Ectodermal cell (in vitro differentiated cells): ENCODE measurements around the gene FGF1.

ENCODE experiments used
- H3K27ac ChIP-seq: 2 replicates; pipeline ENCODE4 v1.7.0; 2013; ENCODE audit warnings: mild to moderate bottlenecking, low read depth, low read length; ENCODE audit not compliant: insufficient read depth, poor library complexity, severe bottlenecking
- H3K27me3 ChIP-seq: 2 replicates; pipeline ENCODE4 v1.7.0; 2013; ENCODE audit warnings: mild to moderate bottlenecking, low read length; ENCODE audit not compliant: insufficient read depth, control insufficient read depth, poor library complexity, severe bottlenecking
- H3K36me3 ChIP-seq: one replicate; pipeline ENCODE4 v1.7.0; 2013; ENCODE audit warnings: low read length; ENCODE audit not compliant: control insufficient read depth, insufficient read depth
- H3K4me1 ChIP-seq: one replicate; pipeline ENCODE4 v1.7.0; 2013; ENCODE audit warnings: low read length; ENCODE audit not compliant: control insufficient read depth, insufficient read depth
- H3K4me3 ChIP-seq: 2 replicates; pipeline ENCODE4 v1.7.0; 2013; ENCODE audit warnings: low read depth, low read length, control low read depth; ENCODE audit not compliant: insufficient read depth
- H3K9me3 ChIP-seq: 2 replicates; pipeline ENCODE4 v1.7.0; 2013; ENCODE audit warnings: mild to moderate bottlenecking, low read length, moderate library complexity; ENCODE audit not compliant: control insufficient read depth
- WGBS, 2 experiments: methylation state at CpG; one replicate each; pipeline ENCODE4 v1.1.7; 2013; ENCODE audit warnings: missing lambda C conversion rate in 2 of 2; 5-methylcytosine and 5-hydroxymethylcytosine counted together

Gene FGF1

DNA sequence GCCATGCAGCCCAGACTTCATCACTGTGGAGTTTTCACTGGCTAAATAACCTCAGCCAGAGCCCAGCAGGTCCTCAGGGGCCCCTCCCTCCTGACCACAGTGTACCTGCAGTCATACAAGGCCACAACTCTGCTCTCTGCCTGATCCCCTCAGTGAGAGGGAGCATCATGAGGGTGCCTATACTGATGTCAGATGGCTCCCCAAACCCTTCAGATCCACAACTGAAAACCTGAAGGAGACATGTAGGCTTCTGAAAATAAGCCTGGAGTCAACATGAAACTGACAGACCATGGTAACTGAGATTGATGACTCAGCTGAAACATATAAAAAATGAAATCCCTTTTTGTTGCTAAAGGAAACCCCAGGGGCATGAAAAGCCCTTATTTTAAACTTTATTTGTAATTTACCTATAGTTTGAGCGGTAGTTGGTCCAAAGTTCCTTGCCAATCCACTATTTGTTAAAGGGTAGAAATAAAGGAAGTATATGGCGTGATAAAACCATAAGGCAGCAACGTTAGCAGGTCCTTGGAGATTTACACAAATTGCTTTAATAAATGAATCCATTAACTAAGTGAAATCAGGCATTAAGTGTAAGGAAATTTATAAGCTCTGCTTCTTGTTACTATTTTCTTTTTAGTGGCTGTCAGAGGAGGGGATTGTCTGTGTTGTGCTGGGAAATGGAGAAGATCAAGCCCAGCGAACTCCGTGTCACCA is 68.3 kb downstream of the FGF1 start:
- H3K4me3 ChIP-seq = no peak overlapping the region
- no peaks in the 10 kb centered on the region for H3K4me1 ChIP-seq
- no peaks in the 10 kb centered on the region for H3K27me3 ChIP-seq
- no peaks in the 10 kb centered on the region for H3K9me3 ChIP-seq
- no peaks in the 10 kb centered on the region for H3K36me3 ChIP-seq
- 98% methylated on average over 5 of the region's 5 CpGs for WGBS, 2 experiments
- no peak overlapping the region for H3K27ac ChIP-seq

DNA sequence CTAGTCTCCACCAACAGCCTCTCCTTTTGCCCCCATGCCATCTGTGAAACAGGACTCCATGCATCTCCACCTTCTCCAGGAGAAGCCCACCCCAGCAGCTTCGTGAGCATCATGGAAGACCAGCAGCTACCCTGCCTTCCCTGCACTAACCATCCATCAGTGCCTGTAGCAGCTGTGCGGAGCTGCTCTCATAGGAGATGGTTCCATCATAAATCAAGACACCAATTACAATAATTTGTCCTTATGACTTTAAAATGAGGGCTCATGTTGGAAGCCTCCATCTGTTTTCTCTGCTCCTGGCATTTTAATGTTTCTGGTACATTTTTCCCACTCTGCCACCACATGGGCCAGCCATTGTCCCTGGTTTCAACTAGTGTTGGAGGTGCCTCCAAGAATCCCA is 69.9 kb downstream of the FGF1 start:
- WGBS, 2 experiments = 94 to 95% methylated on average over 2 of the region's 2 CpGs
- Histone ChIP-seq H3K4me1 (no peaks in the 10 kb centered on the region), H3K36me3 (no peaks in the 10 kb centered on the region), H3K9me3 (no peaks in the 10 kb centered on the region), H3K4me3 (no peak overlapping the region), H3K27me3 (no peaks in the 10 kb centered on the region), H3K27ac (no peak overlapping the region)

DNA sequence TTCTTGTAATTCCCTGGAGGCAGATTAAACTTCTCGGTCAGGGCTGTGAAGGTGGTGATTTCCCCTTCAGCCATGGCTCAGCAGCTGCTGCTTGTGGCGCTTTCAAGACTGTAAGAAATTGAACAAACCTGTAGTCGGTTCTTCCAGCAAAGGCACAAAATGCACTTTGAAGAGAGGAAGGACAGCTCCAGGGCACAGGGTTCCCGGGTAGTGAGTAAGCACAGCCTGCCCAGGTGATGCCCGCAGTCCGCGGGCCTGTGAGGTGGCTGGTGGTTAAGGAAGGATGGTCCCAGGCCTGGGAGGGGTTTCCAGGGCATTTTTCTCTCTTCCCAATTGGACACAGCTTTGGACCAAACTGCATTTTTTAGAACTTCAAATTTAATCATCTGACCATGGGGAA is 71.8 kb downstream of the FGF1 start:
- H3K27ac ChIP-seq = no peak overlapping the region
- H3K4me1 ChIP-seq = no peaks in the 10 kb centered on the region
- no peaks in the 10 kb centered on the region for H3K27me3 ChIP-seq
- 88 to 91% methylated on average over 7 of the region's 7 CpGs for WGBS, 2 experiments
- H3K9me3 ChIP-seq = no peaks in the 10 kb centered on the region
- no peaks in the 10 kb centered on the region for H3K36me3 ChIP-seq
- no peak overlapping the region for H3K4me3 ChIP-seq

DNA sequence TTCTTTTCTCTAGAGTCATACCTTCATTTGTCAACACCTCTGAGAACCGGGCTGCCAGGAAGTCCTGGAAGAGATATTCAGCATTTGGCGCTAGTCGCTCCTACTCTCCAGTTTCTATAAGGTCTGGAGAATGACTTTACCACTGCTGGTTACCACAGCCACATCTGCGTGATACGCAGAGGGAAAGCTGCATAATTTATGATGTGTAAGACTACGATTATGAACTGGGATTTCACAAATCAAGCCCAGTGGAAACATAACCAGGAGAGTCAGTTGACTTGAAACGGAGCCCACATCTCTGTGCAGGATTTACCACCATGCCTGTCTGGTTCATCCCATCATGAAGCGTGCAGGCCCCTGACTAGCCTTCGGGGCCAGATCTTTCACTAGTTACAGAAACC is 72.6 kb downstream of the FGF1 start:
- H3K9me3 ChIP-seq = no peaks in the 10 kb centered on the region
- no peaks in the 10 kb centered on the region for H3K36me3 ChIP-seq
- no peak overlapping the region for H3K4me3 ChIP-seq
- no peaks in the 10 kb centered on the region for H3K27me3 ChIP-seq
- H3K4me1 ChIP-seq = no peaks in the 10 kb centered on the region
- WGBS, 2 experiments = 93 to 94% methylated on average over 9 of the region's 9 CpGs
- no peak overlapping the region for H3K27ac ChIP-seq

DNA sequence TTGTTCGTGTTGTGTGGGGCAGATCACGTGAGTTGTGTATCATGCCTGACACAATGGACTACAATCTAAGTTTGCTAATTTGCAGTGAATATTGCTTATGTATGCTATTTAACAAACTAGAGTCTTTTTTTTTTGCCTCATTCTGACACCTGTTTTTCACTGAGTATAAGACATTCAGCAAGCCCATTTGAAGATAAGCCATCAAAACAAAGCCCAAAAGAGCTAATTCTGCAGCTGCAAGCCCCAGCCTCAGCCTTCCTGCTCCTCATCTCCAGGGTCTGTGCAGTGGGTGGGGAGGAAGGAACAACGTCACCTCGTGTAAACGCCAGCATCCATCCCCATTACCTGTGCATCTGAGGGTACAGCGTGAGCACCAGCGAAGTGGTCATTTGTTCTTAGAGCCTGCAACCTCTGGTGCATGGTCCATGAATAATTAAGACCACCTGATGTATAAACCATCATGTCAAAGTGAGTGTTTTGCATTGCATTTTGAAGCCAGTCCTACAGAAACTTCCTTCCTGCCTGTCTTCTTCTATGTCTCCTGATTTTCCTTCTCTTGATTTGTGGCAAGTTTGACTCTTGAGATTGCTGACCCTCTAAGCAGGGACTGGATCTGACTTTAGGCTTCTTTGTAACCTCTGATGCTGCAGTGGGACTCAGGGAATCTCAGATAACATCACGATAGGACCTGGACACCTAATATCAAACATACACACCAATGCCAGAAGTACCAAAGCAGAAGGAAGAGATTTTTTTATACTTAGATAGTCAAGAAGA is 73.2 kb downstream of the FGF1 start:
- Histone ChIP-seq H3K27me3 (no peaks in the 10 kb centered on the region), H3K4me1 (no peaks in the 10 kb centered on the region), H3K4me3 (no peak overlapping the region), H3K9me3 (no peaks in the 10 kb centered on the region), H3K36me3 (no peaks in the 10 kb centered on the region), H3K27ac (no peak overlapping the region)
- 89 to 92% methylated on average over 7 to 8 of the region's 8 CpGs for WGBS, 2 experiments

DNA sequence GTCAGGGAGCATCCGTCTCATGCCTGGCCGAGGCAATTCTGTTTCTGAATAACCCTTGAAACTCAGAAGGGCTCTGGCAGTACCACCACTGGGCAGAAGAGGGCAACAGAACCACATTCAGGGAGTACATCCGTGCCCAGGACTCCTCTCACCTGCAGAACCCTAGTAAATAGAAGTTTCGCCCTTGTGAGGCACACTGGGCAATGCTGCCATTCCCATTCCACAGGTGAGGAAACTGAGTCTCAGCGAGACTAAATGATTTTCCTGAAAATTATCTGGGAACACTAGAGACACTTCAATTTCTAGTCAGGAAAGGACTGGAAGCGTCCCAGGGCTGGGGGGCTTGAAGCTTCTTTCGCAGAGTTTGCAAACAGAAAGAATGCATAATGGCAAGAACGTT is 74.7 kb downstream of the FGF1 start:
- Histone ChIP-seq H3K27me3 (no peaks in the 10 kb centered on the region), H3K36me3 (no peaks in the 10 kb centered on the region), H3K27ac (no peak overlapping the region), H3K4me1 (no peaks in the 10 kb centered on the region), H3K4me3 (no peak overlapping the region), H3K9me3 (no peaks in the 10 kb centered on the region)
- 57 to 59% methylated on average over 8 of the region's 8 CpGs for WGBS, 2 experiments

DNA sequence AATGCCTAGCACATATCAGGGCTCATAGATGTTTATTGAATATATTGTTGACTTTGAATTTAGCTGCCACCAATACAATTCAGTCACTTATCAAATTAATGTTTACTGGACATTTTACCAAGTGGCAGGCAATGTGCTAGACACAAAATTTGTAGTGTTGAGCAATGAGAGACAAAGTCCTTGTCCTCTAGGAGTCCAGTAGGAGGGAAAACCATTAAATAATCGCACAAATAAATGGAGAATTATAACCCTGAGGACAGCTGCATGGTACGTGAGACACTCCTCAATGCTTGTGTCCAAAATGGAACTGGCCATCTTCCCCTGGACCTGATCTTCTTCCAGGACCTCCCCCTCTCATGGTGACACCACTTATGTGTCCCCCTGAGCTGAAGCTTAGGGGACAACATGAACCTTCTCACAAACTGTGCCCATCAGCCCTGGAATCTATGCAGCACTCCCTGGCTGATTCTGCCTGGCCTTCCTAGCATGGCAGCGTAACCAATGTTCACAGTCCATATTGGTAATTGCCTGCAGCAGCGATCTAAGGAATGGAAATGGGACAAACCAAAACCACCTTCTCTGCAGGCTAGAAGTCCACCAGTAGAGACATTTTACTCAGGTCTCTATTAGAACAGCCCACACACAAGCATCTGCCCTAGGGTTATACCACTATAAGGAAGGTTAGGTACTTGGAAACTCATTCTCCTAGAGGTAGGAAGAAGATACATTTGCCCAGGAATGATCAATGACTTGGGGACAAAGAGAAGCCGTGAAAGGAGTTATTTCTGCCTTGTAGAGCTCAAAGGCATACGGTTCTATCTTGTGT is 75.5 kb downstream of the FGF1 start:
- H3K4me3 ChIP-seq = no peak overlapping the region
- no peaks in the 10 kb centered on the region for H3K36me3 ChIP-seq
- H3K27me3 ChIP-seq = no peaks in the 10 kb centered on the region
- WGBS, 2 experiments = 89% methylated on average over 6 of the region's 6 CpGs
- no peaks in the 10 kb centered on the region for H3K9me3 ChIP-seq
- H3K27ac ChIP-seq = no peak overlapping the region
- H3K4me1 ChIP-seq = no peaks in the 10 kb centered on the region

DNA sequence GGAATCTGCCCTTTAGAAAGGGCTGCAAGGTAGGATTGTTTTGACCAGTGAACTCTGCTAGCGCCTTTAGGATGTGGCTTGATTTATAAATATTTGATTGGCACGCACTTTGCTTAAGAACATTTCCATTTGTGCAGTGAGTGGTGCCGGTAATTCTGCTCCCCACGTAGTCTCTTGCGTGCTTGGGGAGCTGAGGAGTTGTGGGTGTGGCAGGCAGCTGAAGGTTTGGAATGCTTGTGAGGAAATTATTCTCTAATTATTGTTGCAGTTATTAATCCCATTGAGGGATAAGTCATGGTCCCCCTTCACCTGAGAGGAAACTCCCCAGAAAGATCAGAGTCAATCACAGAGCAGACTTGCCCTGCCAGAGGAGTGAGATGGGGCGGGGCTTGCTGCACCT is 76.7 kb downstream of the FGF1 start:
- H3K27ac ChIP-seq = no peak overlapping the region
- no peak overlapping the region for H3K4me3 ChIP-seq
- H3K4me1 ChIP-seq = no peaks in the 10 kb centered on the region
- H3K9me3 ChIP-seq = no peaks in the 10 kb centered on the region
- WGBS, 2 experiments = 94 to 95% methylated on average over 6 of the region's 6 CpGs
- H3K36me3 ChIP-seq = no peaks in the 10 kb centered on the region
- H3K27me3 ChIP-seq = no peaks in the 10 kb centered on the region

- Histone ChIP-seq H3K4me3 (no peak overlapping the region), H3K9me3 (no peaks in the 10 kb centered on the region), H3K27me3 (no peaks in the 10 kb centered on the region), H3K27ac (no peak overlapping the region), H3K4me1 (no peaks in the 10 kb centered on the region), H3K36me3 (no peaks in the 10 kb centered on the region)
- 93% methylated on average over 6 of the region's 7 CpGs for WGBS, 2 experiments
These were observed 77.8 kb downstream of the FGF1 start for GRCh38 chr5:142608081-142608480.

DNA sequence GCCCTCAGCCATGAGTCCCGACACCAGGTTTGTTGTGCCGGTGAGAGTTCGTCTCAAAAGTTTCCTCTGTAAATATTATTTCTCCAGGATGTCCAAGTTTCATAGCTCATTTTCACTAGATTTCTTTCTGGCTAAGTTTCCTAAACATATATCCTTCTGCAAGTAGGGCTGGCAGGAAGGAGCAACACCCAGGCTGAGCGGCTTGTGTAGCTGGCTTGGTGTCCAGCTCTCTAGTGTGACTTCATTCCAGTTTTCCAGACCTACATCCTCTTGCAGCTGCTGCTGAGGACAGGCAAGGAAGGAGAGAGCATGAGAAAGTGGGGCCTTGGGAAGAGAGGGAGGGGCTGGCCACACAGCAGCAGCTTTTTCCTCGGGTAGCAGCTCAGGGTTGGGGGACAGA is 80.3 kb downstream of the FGF1 start:
- Histone ChIP-seq H3K27me3 (no peaks in the 10 kb centered on the region), H3K4me1 (no peaks in the 10 kb centered on the region), H3K9me3 (no peaks in the 10 kb centered on the region), H3K27ac (no peak overlapping the region), H3K36me3 (no peaks in the 10 kb centered on the region), H3K4me3 (no peak overlapping the region)
- 80 to 88% methylated on average over 5 of the region's 5 CpGs for WGBS, 2 experiments
